ENCODE data around the gene EHD1. TPM values are rescaled to one million over a fixed set of nuclear protein-coding genes. Genes with fewer than 3 reads are reported as not detected.

The EHD1 gene
- total RNA-seq, 1 donor from 2014 or later: 114 TPM

GRCh38 chr11:64810891-64811272 lies 67.5 kb downstream of the EHD1 start:
- Mint-ChIP-seq H3K4me3 (ENCODE audit: unreplicated experiment) (peak overlapping the region; percentile 93), H3K27ac (ENCODE audit: unreplicated experiment) (peak overlapping the region; percentile 67), H3K36me3 (ENCODE audit: unreplicated experiment) (no peaks in the 10 kb centered on the region), H3K27me3 (ENCODE audit: unreplicated experiment) (peaks cover 10% of the 10 kb centered on the region), H3K9me3 (ENCODE audit: unreplicated experiment) (peaks cover 7% of the 10 kb centered on the region), H3K4me1 (ENCODE audit: low read depth, unreplicated experiment) (peaks cover 6% of the 10 kb centered on the region)
- TF ChIP-seq CTCF (IDR thresholded peaks at IDR 0.05; ENCODE audit: partially characterized antibody, unreplicated experiment): no peak
- DNase-seq: no peak

GRCh38 chr11:64810271-64810890 lies 68.0 kb downstream of the EHD1 start, which contains the start of gene MEN1:
MEN1 (minus strand) TSS chr11:64810551; CDS start chr11:64810109, 442 bp downstream.
- Mint-ChIP-seq H3K27ac (ENCODE audit: unreplicated experiment) (peak within 1 kb of the TSS; percentile 67), H3K4me1 (ENCODE audit: low read depth, unreplicated experiment) (peaks cover 6% of the 10 kb centered on the region), H3K9me3 (ENCODE audit: unreplicated experiment) (peaks cover 5% of the 10 kb centered on the region)

GRCh38 chr11:64809781-64810241 lies 68.6 kb downstream of the EHD1 start:
- Mint-ChIP-seq H3K36me3 (ENCODE audit: unreplicated experiment) (no peaks in the 10 kb centered on the region), H3K4me1 (ENCODE audit: low read depth, unreplicated experiment) (peaks cover 5% of the 10 kb centered on the region), H3K27me3 (ENCODE audit: unreplicated experiment) (peaks cover 11% of the 10 kb centered on the region), H3K27ac (ENCODE audit: unreplicated experiment) (no peak overlapping the region), H3K9me3 (ENCODE audit: unreplicated experiment) (peaks cover 5% of the 10 kb centered on the region), H3K4me3 (ENCODE audit: unreplicated experiment) (peak overlapping the region; percentile 93)
- peak; percentile 62 for DNase-seq
- no peak for TF ChIP-seq CTCF (IDR thresholded peaks at IDR 0.05; ENCODE audit: partially characterized antibody, unreplicated experiment)

More at GRCh38 chr11:64810271-64810890, 68.0 kb downstream of the EHD1 start, which contains the start of gene MEN1:
- Mint-ChIP-seq H3K27me3 (ENCODE audit: unreplicated experiment) (peaks cover 12% of the 10 kb centered on the region), H3K4me3 (ENCODE audit: unreplicated experiment) (peak within 1 kb of the TSS; percentile 93), H3K36me3 (ENCODE audit: unreplicated experiment) (no peaks in the 10 kb centered on the region)
- TF ChIP-seq CTCF (IDR thresholded peaks at IDR 0.05; ENCODE audit: partially characterized antibody, unreplicated experiment): no peak
- DNase-seq: peak; percentile 97

GRCh38 chr11:64805481-64805880 lies 72.9 kb downstream of the EHD1 start:
- no peak for TF ChIP-seq CTCF (IDR thresholded peaks at IDR 0.05; ENCODE audit: partially characterized antibody, unreplicated experiment)
- H3K4me1 Mint-ChIP-seq (ENCODE audit: low read depth, unreplicated experiment): peaks cover 8% of the 10 kb centered on the region
- no peak for DNase-seq
- H3K27me3 Mint-ChIP-seq (ENCODE audit: unreplicated experiment): peaks cover 9% of the 10 kb centered on the region
- peaks cover 8% of the 10 kb centered on the region for H3K9me3 Mint-ChIP-seq (ENCODE audit: unreplicated experiment)
- H3K36me3 Mint-ChIP-seq (ENCODE audit: unreplicated experiment): no peaks in the 10 kb centered on the region
- no peak overlapping the region for H3K27ac Mint-ChIP-seq (ENCODE audit: unreplicated experiment)
- no peak overlapping the region for H3K4me3 Mint-ChIP-seq (ENCODE audit: unreplicated experiment)
